Measurements from ENCODE around the gene CCL14.

DNA sequence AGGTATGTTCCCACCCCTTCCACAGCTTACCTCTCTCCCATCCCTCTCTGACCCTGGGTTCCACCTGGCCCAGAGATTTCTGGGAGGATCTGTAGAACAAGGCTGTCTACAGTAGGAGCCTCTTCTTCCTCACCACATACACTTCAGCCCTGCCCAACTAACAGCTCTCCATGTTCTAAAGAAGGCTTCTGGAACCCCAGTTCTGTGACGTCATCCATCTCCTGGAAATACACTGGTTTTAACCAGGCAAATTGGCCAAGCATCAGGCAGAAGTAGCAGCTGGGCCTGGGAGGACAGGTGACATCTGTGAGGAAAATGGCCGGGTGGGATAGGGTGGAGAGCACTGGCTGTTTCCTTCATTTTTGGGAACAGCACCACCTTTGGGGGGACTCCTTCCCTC, 43.0 kb downstream of the CCL14 start, which contains the start of gene LYZL6:
- TF ChIP-seq, protein P1, sequence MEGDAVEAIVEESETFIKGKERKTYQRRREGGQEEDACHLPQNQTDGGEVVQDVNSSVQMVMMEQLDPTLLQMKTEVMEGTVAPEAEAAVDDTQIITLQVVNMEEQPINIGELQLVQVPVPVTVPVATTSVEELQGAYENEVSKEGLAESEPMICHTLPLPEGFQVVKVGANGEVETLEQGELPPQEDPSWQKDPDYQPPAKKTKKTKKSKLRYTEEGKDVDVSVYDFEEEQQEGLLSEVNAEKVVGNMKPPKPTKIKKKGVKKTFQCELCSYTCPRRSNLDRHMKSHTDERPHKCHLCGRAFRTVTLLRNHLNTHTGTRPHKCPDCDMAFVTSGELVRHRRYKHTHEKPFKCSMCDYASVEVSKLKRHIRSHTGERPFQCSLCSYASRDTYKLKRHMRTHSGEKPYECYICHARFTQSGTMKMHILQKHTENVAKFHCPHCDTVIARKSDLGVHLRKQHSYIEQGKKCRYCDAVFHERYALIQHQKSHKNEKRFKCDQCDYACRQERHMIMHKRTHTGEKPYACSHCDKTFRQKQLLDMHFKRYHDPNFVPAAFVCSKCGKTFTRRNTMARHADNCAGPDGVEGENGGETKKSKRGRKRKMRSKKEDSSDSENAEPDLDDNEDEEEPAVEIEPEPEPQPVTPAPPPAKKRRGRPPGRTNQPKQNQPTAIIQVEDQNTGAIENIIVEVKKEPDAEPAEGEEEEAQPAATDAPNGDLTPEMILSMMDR (IDR thresholded peaks at IDR 0.05; ENCODE audit: low read depth, low read length, poor library complexity, severe bottlenecking), result no peak
- no peak for TF ChIP-seq EZH2phosphoT487 (IDR thresholded peaks at IDR 0.05; ENCODE audit: borderline replicate concordance, low read length)

Measured in DOHH2 (cell line).